Pancreas (tissue), 10 donors: Measurements from ENCODE around the gene VSNL1. TPM values are rescaled to one million over a fixed set of nuclear protein-coding genes. Genes with fewer than 3 reads are reported as not detected.
A peak's percentile ranks its signal among the peaks of the same experiment; 100 is the strongest.

Experiments used
- ATAC-seq, 4 donors: fragments of 200-7000 bp; cut with Tn5 transposase; one replicate each; pipeline versions ENCODE4 v1.8.0 to v1.9.1; 2020; ENCODE audit warnings: mild to moderate bottlenecking in 4 of 4, moderate library complexity in 4 of 4
- DNase-seq, 6 donors: peaks; one replicate each; pipeline ENCODE4 v3.0.0-alpha.2; 2020
- FAIRE-seq: peaks from 2 replicates; lab custom pipeline; 2012; peaks lifted over from hg19 to GRCh38; lab: Jason Lieb, UNC
- H3K27ac ChIP-seq, 4 donors: fragments of 200-600 bp; sonication (generic); 1 replicate in 3 of 4; 2 replicates in 1 of 4; pipeline versions ENCODE4 v1.5.0 to v1.8.0; 2020
- H3K27me3 ChIP-seq, 4 donors: fragments of 200-600 bp; one replicate each; pipeline ENCODE4 v1.8.0; 2021
- H3K36me3 ChIP-seq, 3 donors: fragments of 200-600 bp; sonication (generic) in 1 of 3; one replicate each; pipeline versions ENCODE4 v1.5.0 to v1.8.0; 2020 to 2021
- H3K4me1 ChIP-seq, 3 donors: fragments of 200-600 bp; one replicate each; pipeline ENCODE4 v1.8.0; 2021
- H3K4me3 ChIP-seq, 4 donors: fragments of 200-600 bp; sonication (generic) in 2 of 4; one replicate each; pipeline versions ENCODE4 v1.5.0 to v1.8.0; 2020 to 2021
- H3K9me3 ChIP-seq, 4 donors: fragments of 200-600 bp; one replicate each; pipeline ENCODE4 v1.8.0; 2021
- CTCF ChIP-seq, 4 donors: fragments of 200-600 bp; sonication (generic) in 3 of 4; IDR thresholded peaks; one replicate each; pipeline versions ENCODE4 v1.5.0 to v1.8.0; 2021; ENCODE audit warnings: antibody characterized with exemption in 4 of 4
- WGBS, 2 donors: extraction: QIAGEN DNeasy Blood & Tissue Kit; methylation state at CpG; one replicate each; pipeline ENCODE4 v1.1.7; 2013; 5-methylcytosine and 5-hydroxymethylcytosine counted together
- intact Hi-C, 3 donors: fragments of 100-400 bp; cut with DNase I; formaldehyde crosslinking; loops; one replicate each; pipeline versions ENCODE4 v1.11.1 to v1.14.2; 2022
- polyA plus RNA-seq, 2 donors: library from polyadenylated mRNA; stranded (reverse); fragments of 200-250 nt; gene quantifications; one replicate each; pipeline ENCODE4 v1.2.3, GENCODE V29; 2013
- total RNA-seq, 6 donors: library from RNA; stranded (reverse); fragmentation: NEBNext Ultra II Directional in 4 of 6; extraction: Animal tissue kit (Norgen Biotek cat#: 25700) in 4 of 6; gene quantifications; one replicate each; pipeline versions ENCODE4 v1.2.1 to v1.2.4, GENCODE V29; 2021 to 2023
- donor health status: healthy with polysubstance abuse.
- donor health status: DM: no; HTN: no; CAD: no; lungs with moderate emphysema.
- donor health status: DM: no; HTN: no; CAD: no.
- donor health status: control.
- donor health status: control.
- donor health status: Bipolar disorder and iron deficiency.
- donor health status: DM: yes; HTN: yes; CAD: no.
- donor health status: DM: no; HTN: no; CAD: no.
- donor health status: DM: no; HTN: no; CAD: no.
- donor health status: DM: yes; HTN: yes; CAD: no.

Gene VSNL1
- total and polyA plus RNA-seq, 8 donors: 0.09 to 2.6 (median 0.56) TPM

- DNase-seq: no peak
- Histone ChIP-seq H3K27ac (no peak overlapping the region), H3K36me3 (no peaks in the 10 kb centered on the region), H3K27me3 (peaks cover 0 to 10% (median 0%) of the 10 kb centered on the region in 4 donors), H3K9me3 (no peaks in the 10 kb centered on the region), H3K4me3 (no peak overlapping the region), H3K4me1 (peaks cover 0 to 5% (median 5%) of the 10 kb centered on the region in 3 donors)
- no peak for ATAC-seq
- TF ChIP-seq CTCF (IDR thresholded peaks at IDR 0.05): no peak
- no peak for FAIRE-seq
- intact Hi-C loops: no loop called here
These were observed 24.8 kb upstream of the VSNL1 start for GRCh38 chr2:17515652-17516051.

DNA sequence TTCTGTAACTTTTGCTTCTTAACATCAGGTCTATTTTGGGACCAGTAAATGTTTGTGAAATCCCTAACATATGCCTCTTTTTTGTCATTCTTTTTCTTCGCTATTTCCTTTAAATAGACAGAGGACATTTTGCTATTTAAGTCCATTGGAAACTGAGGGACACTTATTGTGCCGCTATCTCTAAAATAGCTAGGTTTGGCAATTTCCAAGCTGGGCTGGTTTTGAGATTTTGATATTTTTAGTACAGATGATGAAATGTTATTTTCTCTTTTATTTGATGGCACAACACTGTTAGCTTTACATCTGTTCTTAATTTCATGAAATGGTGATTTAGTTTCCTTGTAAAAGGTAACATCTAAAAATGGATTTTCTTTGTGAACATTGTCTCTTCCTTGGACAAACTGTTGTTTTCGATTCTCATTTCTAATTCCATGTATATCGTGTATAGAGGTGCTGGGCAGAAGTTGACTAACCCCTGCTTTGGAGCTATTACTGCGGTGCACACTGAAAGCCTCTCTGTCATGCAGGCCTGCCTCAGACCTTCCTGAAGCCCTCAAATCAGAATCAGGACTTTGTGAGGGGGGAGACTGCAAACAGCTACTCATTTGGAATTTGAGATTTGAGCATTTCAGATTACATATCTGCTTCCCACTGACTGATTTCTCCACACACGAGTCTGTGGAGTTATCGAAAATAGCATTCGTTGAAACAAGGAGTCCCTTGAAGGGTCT lies 22.9 kb upstream of the VSNL1 start:
- Histone ChIP-seq H3K27ac (no peak overlapping the region), H3K4me3 (peak overlapping the region in 3 of 4 donors; percentile 13 to 50 (median 30)), H3K9me3 (no peaks in the 10 kb centered on the region), H3K4me1 (peaks cover 0 to 5% (median 5%) of the 10 kb centered on the region in 3 donors), H3K36me3 (no peaks in the 10 kb centered on the region), H3K27me3 (peaks cover 0 to 10% (median 0%) of the 10 kb centered on the region in 4 donors)
- WGBS, 2 donors: 38 to 39% methylated on average over 8 of the region's 8 CpGs
- DNase-seq (no peak), FAIRE-seq (no peak), ATAC-seq (peak in 3 of 4 donors; percentile 15 to 35 (median 16))
- intact Hi-C loops: no loop called here
- no peak for TF ChIP-seq CTCF (IDR thresholded peaks at IDR 0.05)

- Histone ChIP-seq H3K4me1 (peaks cover 0 to 5% (median 5%) of the 10 kb centered on the region in 3 donors), H3K9me3 (no peaks in the 10 kb centered on the region), H3K4me3 (peak within 1 kb of the TSS in 3 of 4 donors; percentile 13 to 50 (median 30)), H3K36me3 (no peaks in the 10 kb centered on the region), H3K27me3 (peaks cover 0 to 10% (median 0%) of the 10 kb centered on the region in 4 donors), H3K27ac (no peak within 1 kb of the TSS)
- DNase-seq (peak; percentile 58 to 88 (median 81)), FAIRE-seq (no peak), ATAC-seq (peak; percentile 97 to 100 (median 100))
- TF ChIP-seq CTCF (IDR thresholded peaks at IDR 0.05): no peak
- intact Hi-C loops: no loop called here
- WGBS, 2 donors: 3 to 4% methylated on average over 38 of the region's 38 CpGs
These were observed 22.0 kb upstream of the VSNL1 start, which contains the start of gene RAD51AP2 for GRCh38 chr2:17518212-17519154. TSS of gene RAD51AP2 (minus strand) at chr2:17518440. CDS start at chr2:17518415, 25 bp downstream.

DNA sequence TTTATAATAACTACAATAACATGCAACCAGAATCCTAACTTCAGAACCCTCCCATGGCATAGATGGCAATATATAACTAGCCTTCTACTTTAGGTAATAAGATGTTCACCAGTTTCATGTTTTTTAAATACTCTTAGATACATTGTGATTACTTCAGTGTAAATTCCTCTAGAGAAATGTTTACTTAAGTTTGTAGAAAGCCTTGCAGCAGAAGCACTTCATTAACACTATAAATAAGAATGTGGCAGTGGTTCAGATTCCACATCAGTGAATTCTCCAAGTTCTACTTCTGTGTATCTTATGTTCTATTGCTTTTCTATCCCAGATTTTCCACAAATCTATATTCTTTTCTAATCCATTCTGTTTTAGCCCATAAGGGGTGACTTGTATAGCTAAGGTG lies 21.0 kb upstream of the VSNL1 start:
- peaks cover 0 to 5% (median 5%) of the 10 kb centered on the region in 3 donors for H3K4me1 ChIP-seq
- H3K27me3 ChIP-seq: peaks cover 0 to 10% (median 0%) of the 10 kb centered on the region in 4 donors
- no peak for TF ChIP-seq CTCF (IDR thresholded peaks at IDR 0.05)
- no peak overlapping the region for H3K4me3 ChIP-seq
- H3K27ac ChIP-seq: no peak overlapping the region
- ATAC-seq (no peak), FAIRE-seq (no peak), DNase-seq (no peak)
- intact Hi-C loops: no loop called here
- no peaks in the 10 kb centered on the region for H3K9me3 ChIP-seq
- no peaks in the 10 kb centered on the region for H3K36me3 ChIP-seq
